HG03060 (cell line): ENCODE data around the gene PNPLA7.
"Not testable (repeated sequence)": the region's sequence is repeated elsewhere in the genome, so short reads cannot be mapped to it uniquely, and the experiment has no call there.

Source experiments
- ATAC-seq: cut with Tn5 transposase; IDR thresholded peaks from one replicate; pipeline ENCODE4 v1.9.1; 2021; ENCODE audit warnings: low read depth, moderate number of reproducible peaks; ENCODE audit not compliant: unreplicated experiment

Gene PNPLA7

GRCh38 chr9:137550231-137550621 is at the start of gene PNPLA7:
Gene PNPLA7, minus strand, starts transcription at chr9:137550402. Its CDS starts 205 bp downstream, at chr9:137550197.
- ATAC-seq = no peak

- no peak for ATAC-seq
These were observed 48.7 kb upstream of the PNPLA7 start for GRCh38 chr9:137598943-137599342.

GRCh38 chr9:137596577-137596976 is 46.4 kb upstream of the PNPLA7 start:
- ATAC-seq = not testable (repeated sequence)

GRCh38 chr9:137593176-137593575 is 43.0 kb upstream of the PNPLA7 start:
- no peak for ATAC-seq

GRCh38 chr9:137592767-137593166 is 42.6 kb upstream of the PNPLA7 start:
- ATAC-seq = no peak

- ATAC-seq = peak; percentile 40
These were observed 40.5 kb upstream of the PNPLA7 start, which contains the start of gene ZMYND19 for GRCh38 chr9:137590469-137591383. Gene ZMYND19, minus strand, starts transcription at chr9:137590512. Its CDS starts 249 bp downstream, at chr9:137590263.

GRCh38 chr9:137590123-137590468 is 39.9 kb upstream of the PNPLA7 start:
- ATAC-seq = no peak

GRCh38 chr9:137589441-137590122 is 39.4 kb upstream of the PNPLA7 start:
- peak; percentile 16 for ATAC-seq

GRCh38 chr9:137588891-137589290 is 38.7 kb upstream of the PNPLA7 start:
- ATAC-seq = no peak

GRCh38 chr9:137588311-137588710 is 38.1 kb upstream of the PNPLA7 start:
- no peak for ATAC-seq

- ATAC-seq = no peak
These were observed 36.7 kb upstream of the PNPLA7 start for GRCh38 chr9:137586854-137587253.

- no peak for ATAC-seq
These were observed 33.8 kb upstream of the PNPLA7 start for GRCh38 chr9:137583957-137584356.

GRCh38 chr9:137583347-137583746 is 33.1 kb upstream of the PNPLA7 start:
- ATAC-seq = no peak

GRCh38 chr9:137582286-137582860 is 32.2 kb upstream of the PNPLA7 start:
- ATAC-seq = no peak

GRCh38 chr9:137581361-137582285 is 31.4 kb upstream of the PNPLA7 start:
- no peak for ATAC-seq

GRCh38 chr9:137580954-137581322 is 30.7 kb upstream of the PNPLA7 start:
- ATAC-seq = no peak

GRCh38 chr9:137580209-137580953 is 30.2 kb upstream of the PNPLA7 start:
- no peak for ATAC-seq

- no peak for ATAC-seq
These were observed 29.0 kb upstream of the PNPLA7 start for GRCh38 chr9:137579259-137579604.

- ATAC-seq = peak; percentile 43
These were observed 28.5 kb upstream of the PNPLA7 start, which contains the start of gene DPH7 for GRCh38 chr9:137578518-137579258. Gene DPH7, minus strand, starts transcription at chr9:137578925. Its CDS starts 148 bp downstream, at chr9:137578777.
